ENCODE data around the gene FOXN3. TPM values are rescaled to one million over a fixed set of nuclear protein-coding genes. Genes with fewer than 3 reads are reported as not detected.

Gene FOXN3
- total RNA-seq, 2 experiments from 2014 or later, result 124 to 127 TPM

GRCh38 chr14:89405712-89406111 lies 11.3 kb downstream of the FOXN3 start:
- H3K36me3 Mint-ChIP-seq (ENCODE audit: low read depth), result peaks cover 58% of the 10 kb centered on the region
- no peak overlapping the region for H3K4me3 Mint-ChIP-seq
- intact Hi-C loops (cut with DNase I, micrococcal nuclease), result no loop called here

GRCh38 chr14:89402363-89402762 lies 14.7 kb downstream of the FOXN3 start:
- Histone ChIP-seq H3K27me3 (ENCODE audit: control insufficient read depth in 1 of 2, insufficient read depth in 2 of 2, low read length in 2 of 2) (no peaks in the 10 kb centered on the region), H3K4me1 (ENCODE audit: insufficient read depth, low read length) (peaks cover 20% of the 10 kb centered on the region), H3K36me3 (ENCODE audit: insufficient read depth, low read length) (peaks cover 4% of the 10 kb centered on the region), H3K9me3 (ENCODE audit: control insufficient read depth in 1 of 2, insufficient read depth in 1 of 2, low read length in 2 of 2) (no peaks in the 10 kb centered on the region), H3K27ac (ENCODE audit: low read depth in 1 of 2, low read length in 2 of 2) (no peak overlapping the region), H3K4me3 (ENCODE audit: low read length) (no peak overlapping the region)
- Mint-ChIP-seq H3K4me3 (no peak overlapping the region), H3K27me3 (no peaks in the 10 kb centered on the region), H3K27ac (peak overlapping the region; percentile 10), H3K9me3 (no peaks in the 10 kb centered on the region), H3K4me1 (ENCODE audit: low read depth) (peaks cover 77% of the 10 kb centered on the region), H3K36me3 (ENCODE audit: low read depth) (peaks cover 60% of the 10 kb centered on the region)
- no peak for DNase-seq
- no peak for TF ChIP-seq CTCF (IDR thresholded peaks at IDR 0.05)
- CTCF ChIA-PET, result no interaction called here
- POLR2A ChIA-PET, result interaction anchor here (1.0 kb wide), 1 partner anchor 163 kb away, joined by 3 read pairs; no protein-coding TSS in a partner anchor
- no peak for ATAC-seq (ENCODE audit: poor library complexity)
- intact Hi-C loops (cut with DNase I, micrococcal nuclease), result no loop called here

More at GRCh38 chr14:89405712-89406111, 11.3 kb downstream of the FOXN3 start:
- ChIA-PET CTCF (interaction anchor here (0.9 to 1.8 kb wide), 2 partner anchors 10 to 11 kb away, joined by 3 to 4 read pairs; no protein-coding TSS in a partner anchor), POLR2A (no interaction called here)
- no peak overlapping the region for H3K27ac Mint-ChIP-seq
- peaks cover 81% of the 10 kb centered on the region for H3K4me1 Mint-ChIP-seq (ENCODE audit: low read depth)
- no peak overlapping the region for H3K27ac ChIP-seq (ENCODE audit: low read depth in 1 of 2, low read length in 2 of 2)
- H3K9me3 ChIP-seq (ENCODE audit: control insufficient read depth in 1 of 2, insufficient read depth in 1 of 2, low read length in 2 of 2), result no peaks in the 10 kb centered on the region
- no peak for TF ChIP-seq CTCF (IDR thresholded peaks at IDR 0.05)
- H3K27me3 ChIP-seq (ENCODE audit: control insufficient read depth in 1 of 2, insufficient read depth in 2 of 2, low read length in 2 of 2), result no peaks in the 10 kb centered on the region
- no peak for DNase-seq
- H3K27me3 Mint-ChIP-seq, result no peaks in the 10 kb centered on the region
- peaks cover 14% of the 10 kb centered on the region for H3K36me3 ChIP-seq (ENCODE audit: insufficient read depth, low read length)
- no peaks in the 10 kb centered on the region for H3K9me3 Mint-ChIP-seq
- H3K4me1 ChIP-seq (ENCODE audit: insufficient read depth, low read length), result peaks cover 45% of the 10 kb centered on the region
- no peak overlapping the region for H3K4me3 ChIP-seq (ENCODE audit: low read length)
- no peak for ATAC-seq (ENCODE audit: poor library complexity)

- POLR2A ChIA-PET, result interaction anchor here (1.0 kb wide), 1 partner anchor 164 kb away, joined by 3 read pairs; no protein-coding TSS in a partner anchor
- Histone ChIP-seq H3K36me3 (ENCODE audit: insufficient read depth, low read length) (peaks cover 4% of the 10 kb centered on the region), H3K9me3 (ENCODE audit: control insufficient read depth in 1 of 2, insufficient read depth in 1 of 2, low read length in 2 of 2) (no peaks in the 10 kb centered on the region), H3K27ac (ENCODE audit: low read depth in 1 of 2, low read length in 2 of 2) (no peak overlapping the region), H3K27me3 (ENCODE audit: control insufficient read depth in 1 of 2, insufficient read depth in 2 of 2, low read length in 2 of 2) (no peaks in the 10 kb centered on the region), H3K4me1 (ENCODE audit: insufficient read depth, low read length) (peaks cover 15% of the 10 kb centered on the region), H3K4me3 (ENCODE audit: low read length) (no peak overlapping the region)
- Mint-ChIP-seq H3K36me3 (ENCODE audit: low read depth) (peaks cover 55% of the 10 kb centered on the region), H3K4me3 (no peak overlapping the region), H3K27ac (no peak overlapping the region), H3K4me1 (ENCODE audit: low read depth) (peaks cover 77% of the 10 kb centered on the region), H3K27me3 (no peaks in the 10 kb centered on the region), H3K9me3 (no peaks in the 10 kb centered on the region)
- DNase-seq (no peak), ATAC-seq (ENCODE audit: poor library complexity) (no peak)
- CTCF ChIA-PET, result no interaction called here
- no peak for TF ChIP-seq CTCF (IDR thresholded peaks at IDR 0.05)
- intact Hi-C loops (cut with DNase I, micrococcal nuclease), result no loop called here
These were observed 15.3 kb downstream of the FOXN3 start for GRCh38 chr14:89401761-89402160.
